ENCODE results near the gene NFKBIA.

Gene NFKBIA

DNA sequence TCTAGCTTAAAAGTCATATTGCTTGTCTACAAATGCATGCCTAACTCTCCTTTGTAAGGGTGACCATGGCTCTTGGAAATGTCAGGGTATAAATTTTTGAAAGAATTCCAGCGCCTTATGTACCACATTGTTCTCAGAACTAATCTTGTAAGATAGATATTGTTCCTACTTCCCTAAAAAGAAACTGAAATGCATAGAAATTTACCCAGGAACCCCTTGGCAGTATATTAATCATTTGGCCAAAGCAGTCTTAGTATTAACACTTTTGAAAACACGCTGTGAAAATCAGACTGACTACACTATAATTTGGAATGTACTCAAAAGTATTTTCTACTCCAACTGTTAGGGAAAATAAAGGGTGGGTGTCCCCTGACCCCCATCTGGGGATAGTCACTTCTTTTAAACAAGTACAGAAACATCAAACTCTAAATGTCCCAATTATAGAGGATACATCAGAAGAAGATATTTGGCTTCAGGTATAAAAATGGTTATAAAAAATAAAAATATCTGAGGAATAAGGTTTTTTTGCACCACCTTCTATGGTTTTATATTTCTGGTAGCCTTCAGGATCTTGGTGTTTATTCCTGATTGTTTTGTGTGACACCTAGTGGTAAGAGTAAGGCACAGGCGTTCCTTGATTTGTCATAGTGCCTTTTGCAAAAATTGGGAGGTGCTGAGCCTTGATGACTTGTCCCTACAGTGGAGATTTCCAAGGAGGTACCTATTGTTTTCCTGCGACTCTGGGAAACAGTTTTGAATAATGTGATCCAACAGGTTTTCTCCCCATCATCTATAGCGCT is 2.2 kb upstream of the NFKBIA start:
- TF ChIP-seq, protein P1, sequence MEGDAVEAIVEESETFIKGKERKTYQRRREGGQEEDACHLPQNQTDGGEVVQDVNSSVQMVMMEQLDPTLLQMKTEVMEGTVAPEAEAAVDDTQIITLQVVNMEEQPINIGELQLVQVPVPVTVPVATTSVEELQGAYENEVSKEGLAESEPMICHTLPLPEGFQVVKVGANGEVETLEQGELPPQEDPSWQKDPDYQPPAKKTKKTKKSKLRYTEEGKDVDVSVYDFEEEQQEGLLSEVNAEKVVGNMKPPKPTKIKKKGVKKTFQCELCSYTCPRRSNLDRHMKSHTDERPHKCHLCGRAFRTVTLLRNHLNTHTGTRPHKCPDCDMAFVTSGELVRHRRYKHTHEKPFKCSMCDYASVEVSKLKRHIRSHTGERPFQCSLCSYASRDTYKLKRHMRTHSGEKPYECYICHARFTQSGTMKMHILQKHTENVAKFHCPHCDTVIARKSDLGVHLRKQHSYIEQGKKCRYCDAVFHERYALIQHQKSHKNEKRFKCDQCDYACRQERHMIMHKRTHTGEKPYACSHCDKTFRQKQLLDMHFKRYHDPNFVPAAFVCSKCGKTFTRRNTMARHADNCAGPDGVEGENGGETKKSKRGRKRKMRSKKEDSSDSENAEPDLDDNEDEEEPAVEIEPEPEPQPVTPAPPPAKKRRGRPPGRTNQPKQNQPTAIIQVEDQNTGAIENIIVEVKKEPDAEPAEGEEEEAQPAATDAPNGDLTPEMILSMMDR (IDR thresholded peaks at IDR 0.05; ENCODE audit: insufficient read depth, low read length, poor library complexity, severe bottlenecking): peak; percentile 75
- no peak overlapping the region for H3K4me3 ChIP-seq (replicated peaks; ENCODE audit: low read depth, low read length)
- peaks cover 17% of the 10 kb centered on the region for H3K36me3 ChIP-seq (ENCODE audit: control insufficient read depth, insufficient read depth, low read length)
- no peak for DNase-seq (ENCODE audit: extremely low read depth, insufficient read length)
- no peaks in the 10 kb centered on the region for H3K27me3 ChIP-seq (replicated peaks; ENCODE audit: control insufficient read depth, insufficient read depth, low read length)

DNA sequence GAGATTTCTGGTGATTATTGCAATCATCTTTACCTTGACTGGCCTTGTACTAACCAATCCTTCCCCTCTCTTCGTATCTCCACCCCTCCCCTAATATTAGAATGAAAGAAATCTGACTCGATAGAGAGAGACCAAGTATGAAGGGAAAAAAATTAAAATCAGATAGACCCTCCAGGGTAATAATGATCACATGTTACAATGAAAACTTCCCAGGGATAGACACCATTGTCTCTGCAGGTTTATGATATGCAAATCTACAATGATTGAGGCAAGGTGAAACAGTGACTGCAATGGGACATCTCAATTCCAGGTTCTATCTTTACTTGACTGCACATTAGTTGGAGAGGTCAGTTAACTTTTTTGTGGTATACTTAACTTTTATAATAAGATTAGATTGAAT is 1.5 kb upstream of the NFKBIA start:
- no peak for DNase-seq (ENCODE audit: extremely low read depth, insufficient read length)
- H3K27me3 ChIP-seq (replicated peaks; ENCODE audit: control insufficient read depth, insufficient read depth, low read length): no peaks in the 10 kb centered on the region
- TF ChIP-seq, protein P1 (IDR thresholded peaks at IDR 0.05; ENCODE audit: insufficient read depth, low read length, poor library complexity, severe bottlenecking): no peak
- H3K36me3 ChIP-seq (ENCODE audit: control insufficient read depth, insufficient read depth, low read length): peaks cover 21% of the 10 kb centered on the region
- H3K4me3 ChIP-seq (replicated peaks; ENCODE audit: low read depth, low read length): no peak overlapping the region

DNA sequence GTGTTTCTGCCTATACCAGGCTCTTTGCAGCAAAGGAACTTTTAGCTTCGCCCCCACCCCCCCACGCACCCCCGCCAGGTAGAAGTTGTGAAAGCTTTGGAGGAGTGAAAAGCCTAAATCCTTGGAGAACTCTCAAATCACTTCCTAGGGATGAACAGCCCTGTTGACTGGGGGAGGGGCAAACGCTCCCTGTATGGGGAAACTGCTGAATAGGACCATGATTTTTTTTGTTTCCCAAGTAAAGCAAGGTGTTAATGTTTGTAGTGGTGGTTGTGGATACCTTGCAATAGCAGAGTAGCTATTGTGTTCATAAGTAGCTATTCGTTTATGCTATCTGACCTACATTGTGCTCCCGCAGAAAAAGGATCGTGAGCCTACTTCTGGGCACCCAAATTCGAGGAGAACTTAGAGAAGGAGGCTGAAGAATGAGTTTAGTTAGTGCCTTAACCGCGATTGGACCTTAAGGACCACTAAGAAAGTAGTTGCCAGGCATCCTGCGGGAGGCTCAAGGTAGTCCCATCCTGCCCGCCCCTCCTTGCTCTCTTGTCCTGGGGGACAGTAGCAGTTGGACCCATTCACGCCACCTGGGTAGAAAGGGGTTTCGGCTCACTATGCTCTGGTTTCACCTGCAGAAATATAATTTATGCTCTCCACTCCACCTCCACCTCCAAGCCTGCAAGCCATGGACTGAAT is 901 bp upstream of the NFKBIA start:
- Histone ChIP-seq H3K4me3 (replicated peaks; ENCODE audit: low read depth, low read length) (peak overlapping the region; percentile 97), H3K27me3 (replicated peaks; ENCODE audit: control insufficient read depth, insufficient read depth, low read length) (no peaks in the 10 kb centered on the region), H3K36me3 (ENCODE audit: control insufficient read depth, insufficient read depth, low read length) (peaks cover 24% of the 10 kb centered on the region)
- TF ChIP-seq, protein P1 (IDR thresholded peaks at IDR 0.05; ENCODE audit: insufficient read depth, low read length, poor library complexity, severe bottlenecking): no peak
- DNase-seq (ENCODE audit: extremely low read depth, insufficient read length): no peak

DNA sequence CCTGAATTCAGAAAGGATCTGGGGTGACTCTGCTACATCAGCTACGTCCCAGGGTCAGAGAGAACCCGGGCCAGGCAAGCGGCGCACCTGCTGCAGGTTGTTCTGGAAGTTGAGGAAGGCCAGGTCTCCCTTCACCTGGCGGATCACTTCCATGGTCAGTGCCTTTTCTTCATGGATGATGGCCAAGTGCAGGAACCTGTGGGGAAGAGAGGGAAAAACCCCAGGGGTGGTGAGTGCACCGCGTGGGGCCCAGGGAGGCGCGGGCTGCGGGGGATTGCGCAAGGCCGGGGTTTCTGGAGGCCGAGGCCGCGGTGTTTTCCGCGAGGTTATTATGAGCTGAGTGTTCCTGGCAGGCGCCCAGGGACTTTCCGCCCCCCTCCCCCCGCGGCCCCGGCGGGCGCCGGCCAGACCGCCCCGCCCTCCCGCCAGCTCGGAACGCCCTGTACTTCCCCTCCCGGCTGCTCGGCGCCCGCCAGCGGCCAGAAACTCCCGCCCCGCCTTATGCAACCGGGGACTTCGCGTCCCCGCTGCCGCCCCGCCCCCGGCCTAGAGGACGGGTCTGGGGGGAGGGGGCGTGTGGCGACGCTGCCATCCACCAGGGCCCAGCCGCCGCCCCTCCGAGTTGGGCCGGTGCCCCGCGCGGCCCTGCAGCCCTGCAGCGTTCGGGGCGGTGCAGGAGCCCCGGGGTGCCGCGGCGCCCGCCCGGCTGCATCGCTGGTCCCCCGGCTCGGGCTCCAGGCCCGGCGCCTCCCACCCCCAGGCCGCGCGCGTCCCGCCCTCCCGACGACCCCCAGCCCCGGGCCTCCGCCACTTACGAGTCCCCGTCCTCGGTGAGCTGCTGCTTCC is 723 bp downstream of the NFKBIA start:
- peak overlapping the region; percentile 97 for H3K4me3 ChIP-seq (replicated peaks; ENCODE audit: low read depth, low read length)
- H3K36me3 ChIP-seq (ENCODE audit: control insufficient read depth, insufficient read depth, low read length): peaks cover 24% of the 10 kb centered on the region
- no peaks in the 10 kb centered on the region for H3K27me3 ChIP-seq (replicated peaks; ENCODE audit: control insufficient read depth, insufficient read depth, low read length)
- DNase-seq (ENCODE audit: extremely low read depth, insufficient read length): peak; percentile 95
- TF ChIP-seq, protein P1 (IDR thresholded peaks at IDR 0.05; ENCODE audit: insufficient read depth, low read length, poor library complexity, severe bottlenecking): no peak

DNA sequence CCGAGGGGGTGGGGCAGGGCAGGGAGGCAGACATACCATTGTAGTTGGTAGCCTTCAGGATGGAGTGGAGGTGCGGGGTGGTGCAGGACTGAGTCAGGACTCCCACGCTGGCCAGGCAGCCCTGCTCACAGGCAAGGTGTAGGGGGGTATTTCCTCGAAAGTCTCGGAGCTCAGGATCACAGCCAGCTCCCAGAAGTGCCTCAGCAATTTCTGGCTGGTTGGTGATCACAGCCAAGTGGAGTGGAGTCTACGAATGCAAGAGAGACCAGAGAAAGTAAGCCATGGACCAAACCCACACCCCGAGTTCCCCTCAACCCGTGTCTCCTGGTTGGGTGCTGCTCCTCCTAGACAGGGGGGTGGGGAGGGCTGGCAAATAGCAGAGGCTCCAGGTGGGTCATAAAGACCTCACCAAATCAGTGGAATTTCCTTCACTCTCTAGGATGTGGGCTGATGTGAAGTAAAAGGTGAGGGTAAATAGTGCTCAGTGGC is 1.4 kb downstream of the NFKBIA start:
- TF ChIP-seq, protein P1 (IDR thresholded peaks at IDR 0.05; ENCODE audit: insufficient read depth, low read length, poor library complexity, severe bottlenecking): no peak
- peak; percentile 44 for DNase-seq (ENCODE audit: extremely low read depth, insufficient read length)
- Histone ChIP-seq H3K36me3 (ENCODE audit: control insufficient read depth, insufficient read depth, low read length) (peaks cover 24% of the 10 kb centered on the region), H3K4me3 (replicated peaks; ENCODE audit: low read depth, low read length) (peak overlapping the region; percentile 97), H3K27me3 (replicated peaks; ENCODE audit: control insufficient read depth, insufficient read depth, low read length) (no peaks in the 10 kb centered on the region)
